K562 (cell line): Measurements from ENCODE around the gene AUNIP. TPM values are rescaled to one million over a fixed set of nuclear protein-coding genes. Genes with fewer than 3 reads are reported as not detected.

Experiments
- ATAC-seq: fragments of 200-7000 bp; cut with Tn5 transposase; 3 replicates; pipeline ENCODE4 v1.9.1; 2020; ENCODE audit warnings: moderate library complexity
- BruUV-seq: library from RNA; stranded (reverse); fragments of 400-500 nt; replicated peaks from 2 replicates; lab custom pipeline; 2021; lab: Mats Ljungman, UMichigan
- CTCF ChIA-PET: fragments of 300-600 bp; formaldehyde crosslinking; extraction: SDS; loops from one replicate; lab custom pipeline; 2021; ENCODE audit warnings: low intra/inter-chr PET ratio; lab: Yijun Ruan, JAX
- POLR2A ChIA-PET: fragments of 300-600, 350-650 bp; sonication (Branson Sonifier 250); formaldehyde crosslinking; extraction: SDS; loops from one replicate; lab custom pipeline; 2021; ENCODE audit warnings: antibody characterized with exemption, inconsistent platforms; lab: Yijun Ruan, JAX
- DNase-seq, 4 experiments: peaks; one replicate each; pipeline versions ENCODE4 v3.0.0 to v3.0.0-alpha.2; 2011 to 2018; ENCODE audit warnings: low spot score in 3 of 4, mixed read lengths in 3 of 4; ENCODE audit errors: extremely low read depth in 1 of 4
- FAIRE-seq: peaks from 2 replicates; lab custom pipeline; 2011; peaks lifted over from hg19 to GRCh38; lab: Jason Lieb, UNC
- H2AFZ ChIP-seq: 2 replicates; pipeline ENCODE4 v1.6.0; 2011; ENCODE audit warnings: low read depth, low read length, control low read depth, inconsistent platforms
- H3K27ac ChIP-seq: fragments of 200-600 bp; 3 replicates; pipeline ENCODE4 v1.8.0; 2011; ENCODE audit warnings: low read depth, mild to moderate bottlenecking, control low read depth, inconsistent platforms, low read length, moderate library complexity, mixed read lengths; ENCODE audit errors: extremely low read depth
- H3K27me3 ChIP-seq, 2 experiments: fragments of 300-600 bp in 1 of 2; 2 replicates in 1 of 2; 3 replicates in 1 of 2; pipeline versions ENCODE4 v1.6.0 to v1.8.0; 2011; ENCODE audit warnings: inconsistent platforms in 2 of 2, low read length in 2 of 2, mild to moderate bottlenecking in 1 of 2, mixed read lengths in 1 of 2, moderate library complexity in 1 of 2; ENCODE audit not compliant: control insufficient read depth in 2 of 2, insufficient read depth in 2 of 2
- H3K36me3 ChIP-seq: fragments of 300-600 bp; 3 replicates; pipeline ENCODE4 v1.8.0; 2011; ENCODE audit warnings: mild to moderate bottlenecking, low read length, inconsistent platforms; ENCODE audit not compliant: control insufficient read depth, insufficient read depth
- H3K4me1 ChIP-seq, 2 experiments: fragments of 200-600 bp in 1 of 2; replicated peaks in 1 of 2; 2 replicates in 1 of 2; 3 replicates in 1 of 2; pipeline versions ENCODE4 v1.5.1 to v1.8.0; 2011; ENCODE audit warnings: inconsistent platforms in 2 of 2, low read length in 2 of 2, mild to moderate bottlenecking in 1 of 2, mixed read lengths in 1 of 2, moderate library complexity in 1 of 2; ENCODE audit not compliant: control insufficient read depth in 2 of 2, insufficient read depth in 2 of 2
- H3K4me2 ChIP-seq: 2 replicates; pipeline ENCODE4 v1.6.1; 2011; ENCODE audit warnings: low read length, control low read depth, inconsistent platforms, mixed read lengths; ENCODE audit not compliant: insufficient read depth
- H3K4me3 ChIP-seq: fragments of 200-600 bp; sonication (generic), shearing (Covaris generic); 2 replicates; pipeline ENCODE4 v1.5.1; 2016; ENCODE audit warnings: control low read depth, inconsistent platforms
- H3K79me2 ChIP-seq: fragments of 200-600 bp; 3 replicates; pipeline ENCODE4 v1.8.0; 2011; ENCODE audit warnings: low read length, inconsistent platforms; ENCODE audit not compliant: control insufficient read depth, insufficient read depth
- H3K9ac ChIP-seq, 2 experiments: 2 replicates each; pipeline versions ENCODE4 v1.6.0 to v1.6.1; 2011; ENCODE audit warnings: low read depth in 2 of 2, low read length in 2 of 2, control low read depth in 1 of 2, inconsistent platforms in 1 of 2, mild to moderate bottlenecking in 1 of 2, mixed read lengths in 1 of 2; ENCODE audit not compliant: insufficient read depth in 1 of 2
- H3K9me1 ChIP-seq: one replicate; pipeline ENCODE4 v1.6.0; 2011; ENCODE audit warnings: inconsistent platforms, mild to moderate bottlenecking, low read length, moderate library complexity; ENCODE audit not compliant: control insufficient read depth, insufficient read depth
- H3K9me3 ChIP-seq: replicated peaks from 2 replicates; pipeline ENCODE4 v1.5.1; 2011; ENCODE audit warnings: low read depth, low read length, inconsistent platforms; ENCODE audit not compliant: control insufficient read depth, insufficient read depth
- H4K20me1 ChIP-seq: replicated peaks from 2 replicates; pipeline ENCODE4 v1.6.1; 2011; ENCODE audit warnings: low read length, inconsistent platforms, mixed read lengths; ENCODE audit not compliant: control insufficient read depth, insufficient read depth
- ATF1 ChIP-seq, 2 experiments: fragments of 450-650 bp in 1 of 2; IDR thresholded peaks; 2 replicates each; pipeline ENCODE4 v1.6.1; 2016; ENCODE audit warnings: missing compliant biosample characterization in 1 of 2, missing genetic modification characterization in 1 of 2
- BRF2 ChIP-seq: IDR thresholded peaks from 3 replicates; pipeline ENCODE4 v1.6.1; 2011; ENCODE audit warnings: borderline replicate concordance, mild to moderate bottlenecking; ENCODE audit not compliant: insufficient read length, insufficient read depth
- ETS2 ChIP-seq: IDR thresholded peaks from 2 replicates; pipeline ENCODE4 v1.6.1; 2016; ENCODE audit warnings: borderline replicate concordance, missing genetic modification characterization, mild to moderate bottlenecking, moderate library complexity, missing compliant biosample characterization; ENCODE audit not compliant: poor library complexity, severe bottlenecking
- HDAC2 ChIP-seq: fragments of 450-650 bp; IDR thresholded peaks from 2 replicates; pipeline ENCODE4 v1.6.1; 2016; ENCODE audit warnings: mild to moderate bottlenecking
- KLF13 ChIP-seq: fragments of 450-650 bp; IDR thresholded peaks from 2 replicates; pipeline ENCODE4 v1.6.1; 2016; ENCODE audit warnings: missing genetic modification characterization, low read depth, mild to moderate bottlenecking, missing compliant biosample characterization, moderate library complexity, borderline replicate concordance
- MCM3 ChIP-seq: fragments of 450-650 bp; IDR thresholded peaks from 2 replicates; pipeline ENCODE4 v1.6.1; 2016
- MCM7 ChIP-seq, 2 experiments: fragments of 450-650 bp; IDR thresholded peaks; 2 replicates each; pipeline ENCODE4 v1.6.1; 2016 to 2018
- XRCC4 ChIP-seq: IDR thresholded peaks from one replicate; pipeline ENCODE4 v1.6.1; 2011; ENCODE audit not compliant: insufficient read depth, insufficient read length; ENCODE audit errors: extremely low read depth
- ZBTB2 ChIP-seq: fragments of 450-650 bp; IDR thresholded peaks from 2 replicates; pipeline ENCODE4 v1.6.1; 2016; ENCODE audit warnings: antibody characterized with exemption
- ZFP36 ChIP-seq: fragments of 150-350 bp; IDR thresholded peaks from 2 replicates; pipeline ENCODE4 v1.6.1; 2018; ENCODE audit warnings: low read length, low read depth; ENCODE audit not compliant: partially characterized antibody
- ZNF347 ChIP-seq: fragments of 450-650 bp; formaldehyde crosslinking; IDR thresholded peaks from 2 replicates; pipeline ENCODE4 v1.4.0; 2020; ENCODE audit warnings: low read depth, mild to moderate bottlenecking, moderate library complexity
- WGBS: fragments of 100-300 bp; shearing (Covaris generic); methylation state at CpG from one replicate; pipeline ENCODE4 v1.1.6; 2016; ENCODE audit warnings: low coverage, mixed read lengths; ENCODE audit not compliant: insufficient coverage; ENCODE audit errors: missing lambda C conversion rate; 5-methylcytosine and 5-hydroxymethylcytosine counted together
- in situ Hi-C: fragments of 300-500 bp; cut with MboI; formaldehyde crosslinking; loops from 4 replicates; pipeline ENCODE4 v1.15.0; 2018; ENCODE audit warnings: inconsistent platforms, mixed read lengths
- intact Hi-C: fragments of 100-400 bp; cut with micrococcal nuclease; formaldehyde crosslinking; loops from 2 replicates; pipeline ENCODE4 v1.14.2; 2022
- polyA plus RNA-seq, 8 experiments: library from polyadenylated mRNA; depleted of rRNA in 4 of 8; stranded (reverse) in 5 of 8; unstranded in 3 of 8; fragments of >200 nt; fragmentation: Nextera tagmentation in 2 of 8; fragmentation: Illumina TruSeq in 1 of 8; extraction: Ambion mirVana in 2 of 8; extraction: Trizol in 1 of 8; gene quantifications; 2 replicates each; pipeline versions ENCODE4 v1.2.1 to v1.2.3, GENCODE V29; 2011 to 2014; ENCODE audit warnings: inconsistent platforms in 1 of 8, missing spikeins in 1 of 8
- total RNA-seq, 7 experiments: library from RNA; depleted of rRNA in 6 of 7; stranded (reverse); fragments of >200 nt in 6 of 7; fragmentation: Illumina TruSeq in 2 of 7; extraction: Trizol in 2 of 7; gene quantifications; 2 replicates each; pipeline versions ENCODE4 v1.2.1 to v1.2.3, GENCODE V29; 2011 to 2021; ENCODE audit warnings: low replicate concordance in 1 of 7
- TF ChIP-seq, protein P1 (sequence below): fragments of 250-450 bp; sonication (Bioruptor Pico); IDR thresholded peaks from 2 replicates; pipeline ENCODE4 v1.8.0; 2022; ENCODE audit warnings: moderate library complexity, mild to moderate bottlenecking, inconsistent platforms

Gene AUNIP
- total and polyA plus RNA-seq, 9 of the 15 experiments (the other 6 are each of a cell fraction or from before 2014, with no cell fraction given): 12.1 to 53.8 (median 47.1) TPM

DNA sequence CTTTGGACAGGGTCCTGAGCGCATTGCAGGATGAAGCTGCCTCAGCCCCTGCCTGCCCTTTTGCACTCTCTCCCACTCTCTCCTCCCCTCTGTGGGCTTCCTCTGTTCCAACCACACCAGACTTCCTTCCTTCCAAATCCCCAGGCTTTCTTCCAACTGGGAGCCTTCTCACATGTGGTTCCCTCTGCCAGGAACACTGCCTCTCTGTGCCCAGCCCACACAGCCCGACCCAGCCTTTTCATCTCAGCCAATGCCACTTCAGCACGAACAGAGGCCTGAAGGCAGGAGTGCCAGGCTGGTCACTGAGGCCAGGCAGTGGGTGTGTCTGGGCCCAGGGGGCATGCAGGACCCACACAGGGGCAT is 53.4 kb downstream of the AUNIP start:
- TF ChIP-seq ZBTB2 (no peak), KLF13 (no peak), ATF1 (CRISPR knock-in tag; IDR thresholded peaks at IDR 0.05) (no peak), ATF1 (tag; IDR thresholded peaks at IDR 0.05) (no peak), MCM7 (IDR thresholded peaks at IDR 0.05) (no peak), ZNF347 (CRISPR knock-in tag) (no peak), HDAC2 (no peak), ZFP36 (no peak), XRCC4 (no peak), BRF2 (no peak), ETS2 (no peak), MCM3 (no peak)
- TF ChIP-seq, protein P1, sequence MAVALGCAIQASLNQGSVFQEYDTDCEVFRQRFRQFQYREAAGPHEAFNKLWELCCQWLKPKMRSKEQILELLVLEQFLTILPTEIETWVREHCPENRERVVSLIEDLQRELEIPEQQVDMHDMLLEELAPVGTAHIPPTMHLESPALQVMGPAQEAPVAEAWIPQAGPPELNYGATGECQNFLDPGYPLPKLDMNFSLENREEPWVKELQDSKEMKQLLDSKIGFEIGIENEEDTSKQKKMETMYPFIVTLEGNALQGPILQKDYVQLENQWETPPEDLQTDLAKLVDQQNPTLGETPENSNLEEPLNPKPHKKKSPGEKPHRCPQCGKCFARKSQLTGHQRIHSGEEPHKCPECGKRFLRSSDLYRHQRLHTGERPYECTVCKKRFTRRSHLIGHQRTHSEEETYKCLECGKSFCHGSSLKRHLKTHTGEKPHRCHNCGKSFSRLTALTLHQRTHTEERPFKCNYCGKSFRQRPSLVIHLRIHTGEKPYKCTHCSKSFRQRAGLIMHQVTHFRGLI: no peak
- Histone ChIP-seq H4K20me1 (peaks cover 4% of the 10 kb centered on the region; the same call in 1 of the 2 replicates), H3K4me2 (no peak overlapping the region), H3K4me1 (peaks cover 10 to 36% of the 10 kb centered on the region in 2 experiments; a peak in 4 of 5 replicates), H3K9ac (no peak overlapping the region), H2AFZ (no peak overlapping the region), H3K4me3 (no peak overlapping the region), H3K79me2 (no peaks in the 10 kb centered on the region), H3K9me3 (no peaks in the 10 kb centered on the region), H3K27me3 (no peaks in the 10 kb centered on the region), H3K36me3 (no peaks in the 10 kb centered on the region), H3K9me1 (no peaks in the 10 kb centered on the region), H3K27ac (no peak overlapping the region)
- ChIA-PET CTCF (no interaction called here), POLR2A (no interaction called here)
- FAIRE-seq: no peak
- 43% methylated on average over 3 of the region's 3 CpGs for WGBS
- no peak for ATAC-seq
- intact Hi-C loops (no loop called here), in situ Hi-C loops (no loop called here)
- BruUV-seq: no TSS peak
- DNase-seq: no peak
